NB4 (cell line): ENCODE data around the gene RUNX3.

Experiments used
- DNase-seq: peaks from one replicate; pipeline ENCODE4 v3.0.0; 2010; ENCODE audit warnings: low read depth
- H3K4me3 ChIP-seq: one replicate; pipeline ENCODE4 v1.5.1; 2011; ENCODE audit warnings: mild to moderate bottlenecking, low read depth, low read length, moderate library complexity
- CTCF ChIP-seq: IDR thresholded peaks from one replicate; pipeline ENCODE4 v1.5.1; 2012; ENCODE audit warnings: low read depth, low read length
- MAX ChIP-seq: IDR thresholded peaks from 2 replicates; pipeline ENCODE4 v1.6.1; 2011; ENCODE audit warnings: low read depth, low read length
- MYC ChIP-seq: IDR thresholded peaks from 2 replicates; pipeline ENCODE4 v1.6.1; 2011; ENCODE audit warnings: low read depth, low read length
- POLR2A ChIP-seq: IDR thresholded peaks from 2 replicates; pipeline ENCODE4 v1.6.1; 2011; ENCODE audit warnings: mild to moderate bottlenecking; ENCODE audit not compliant: insufficient read length; ENCODE audit errors: extremely low read depth

The RUNX3 gene

GRCh38 chr1:24859063-24860010 lies 70.7 kb downstream of the RUNX3 start:
- TF ChIP-seq CTCF = no peak
- no peak for TF ChIP-seq MAX
- no peak for TF ChIP-seq MYC
- no peak for TF ChIP-seq POLR2A
- H3K4me3 ChIP-seq = no peak overlapping the region
- no peak for DNase-seq

GRCh38 chr1:24858277-24858676 lies 71.8 kb downstream of the RUNX3 start:
- TF ChIP-seq MYC = no peak
- TF ChIP-seq MAX = no peak
- H3K4me3 ChIP-seq = no peak overlapping the region
- DNase-seq = no peak

- no peak overlapping the region for H3K4me3 ChIP-seq
- peak; percentile 48 for DNase-seq
- TF ChIP-seq POLR2A (no peak), CTCF (peak; percentile 11)
These were observed 72.5 kb downstream of the RUNX3 start for GRCh38 chr1:24857507-24858133.

GRCh38 chr1:24856787-24857506 lies 73.1 kb downstream of the RUNX3 start:
- no peak for DNase-seq
- H3K4me3 ChIP-seq = no peak overlapping the region
- no peak for TF ChIP-seq POLR2A
- TF ChIP-seq CTCF = no peak
- TF ChIP-seq MYC = no peak
- no peak for TF ChIP-seq MAX

- H3K4me3 ChIP-seq = no peak overlapping the region
- DNase-seq = no peak
- TF ChIP-seq MAX (no peak), MYC (no peak), POLR2A (no peak), CTCF (no peak)
These were observed 74.6 kb downstream of the RUNX3 start for GRCh38 chr1:24855474-24855873.

- no peak overlapping the region for H3K4me3 ChIP-seq
- TF ChIP-seq POLR2A (no peak), MYC (no peak), MAX (no peak), CTCF (no peak)
- no peak for DNase-seq
These were observed 76.4 kb downstream of the RUNX3 start for GRCh38 chr1:24853649-24854048.
